ENCODE results near the gene PTPRE. TPM values are rescaled to one million over a fixed set of nuclear protein-coding genes. Genes with fewer than 3 reads are reported as not detected.
A peak's percentile ranks its signal among the peaks of the same experiment; 100 is the strongest.

PTPRE gene
- total RNA-seq, 1 experiment from 2014 or later = 0.70 TPM

GRCh38 chr10:128081222-128081621, 174.3 kb downstream of the PTPRE start:
- no peak overlapping the region for H2BK5ac ChIP-seq (ENCODE audit: insufficient read length, low read length)
- H2BK20ac ChIP-seq (ENCODE audit: low read depth, low read length, poor library complexity, severe bottlenecking) = no peak overlapping the region
- no peaks in the 10 kb centered on the region for H4K20me1 ChIP-seq (ENCODE audit: control insufficient read depth, insufficient read depth, insufficient read length)
- H3T11ph ChIP-seq (ENCODE audit: low read length) = no peak overlapping the region
- DNase-seq = peak; percentile 12
- no CpG with 5 or more reads among the region's 4 CpGs for WGBS (ENCODE audit: extremely low coverage, insufficient read length, low lambda C conversion rate)
- H2BK120ac ChIP-seq (ENCODE audit: low read depth, low read length, poor library complexity, severe bottlenecking) = no peak overlapping the region
- no peak overlapping the region for H3K4ac ChIP-seq (ENCODE audit: low read depth, low read length)
- H3K27ac Mint-ChIP-seq = no peak overlapping the region
- H4K91ac ChIP-seq (ENCODE audit: insufficient read length, low read depth, low read length) = no peak overlapping the region
- H3K4me3 Mint-ChIP-seq = no peak overlapping the region
- no peaks in the 10 kb centered on the region for H3K23me2 ChIP-seq (ENCODE audit: insufficient read length, low read depth, low read length, poor library complexity, severe bottlenecking)
- H3K27ac ChIP-seq (ENCODE audit: insufficient read length, low read depth, low read length) = no peak overlapping the region
- H2AFZ ChIP-seq (ENCODE audit: low read length) = no peak overlapping the region
- H3K9me3 Mint-ChIP-seq = no peaks in the 10 kb centered on the region
- H3K4me1 Mint-ChIP-seq = peaks cover 34 to 36% of the 10 kb centered on the region in 2 experiments
- H3K36me3 Mint-ChIP-seq (ENCODE audit: insufficient read depth in 1 of 3, low read depth in 3 of 3) = no peaks in the 10 kb centered on the region
- peaks cover 2% of the 10 kb centered on the region for H3K27me3 Mint-ChIP-seq (ENCODE audit: low read depth)
- peaks cover 15% of the 10 kb centered on the region for H3K4me1 ChIP-seq (ENCODE audit: insufficient read depth, low read length)
- no peak overlapping the region for H3K56ac ChIP-seq (ENCODE audit: insufficient read length, low read depth, low read length)
- H3K4me2 ChIP-seq (ENCODE audit: insufficient read depth, insufficient read length, low read length) = no peak overlapping the region
- H3K27me3 ChIP-seq (ENCODE audit: insufficient read depth, low read length) = no peaks in the 10 kb centered on the region
- H2BK12ac ChIP-seq (ENCODE audit: insufficient read length, low read depth, low read length) = no peak overlapping the region
- H2BK15ac ChIP-seq (ENCODE audit: low read depth, low read length) = no peak overlapping the region
- H3K23ac ChIP-seq (ENCODE audit: insufficient read length, low read depth, low read length) = no peak overlapping the region
- no peak overlapping the region for H3K18ac ChIP-seq (ENCODE audit: insufficient read length, low read depth, low read length)
- H4K5ac ChIP-seq (ENCODE audit: insufficient read length, low read depth, low read length) = no peak overlapping the region
- H3K79me1 ChIP-seq (ENCODE audit: insufficient read depth, low read depth, low read length, poor library complexity, severe bottlenecking) = no peaks in the 10 kb centered on the region
- no peaks in the 10 kb centered on the region for H3K79me2 ChIP-seq (ENCODE audit: insufficient read depth, low read length)
- no peaks in the 10 kb centered on the region for H3K9me3 ChIP-seq (ENCODE audit: control insufficient read depth, low read depth, low read length)
- TF ChIP-seq, protein P1, sequence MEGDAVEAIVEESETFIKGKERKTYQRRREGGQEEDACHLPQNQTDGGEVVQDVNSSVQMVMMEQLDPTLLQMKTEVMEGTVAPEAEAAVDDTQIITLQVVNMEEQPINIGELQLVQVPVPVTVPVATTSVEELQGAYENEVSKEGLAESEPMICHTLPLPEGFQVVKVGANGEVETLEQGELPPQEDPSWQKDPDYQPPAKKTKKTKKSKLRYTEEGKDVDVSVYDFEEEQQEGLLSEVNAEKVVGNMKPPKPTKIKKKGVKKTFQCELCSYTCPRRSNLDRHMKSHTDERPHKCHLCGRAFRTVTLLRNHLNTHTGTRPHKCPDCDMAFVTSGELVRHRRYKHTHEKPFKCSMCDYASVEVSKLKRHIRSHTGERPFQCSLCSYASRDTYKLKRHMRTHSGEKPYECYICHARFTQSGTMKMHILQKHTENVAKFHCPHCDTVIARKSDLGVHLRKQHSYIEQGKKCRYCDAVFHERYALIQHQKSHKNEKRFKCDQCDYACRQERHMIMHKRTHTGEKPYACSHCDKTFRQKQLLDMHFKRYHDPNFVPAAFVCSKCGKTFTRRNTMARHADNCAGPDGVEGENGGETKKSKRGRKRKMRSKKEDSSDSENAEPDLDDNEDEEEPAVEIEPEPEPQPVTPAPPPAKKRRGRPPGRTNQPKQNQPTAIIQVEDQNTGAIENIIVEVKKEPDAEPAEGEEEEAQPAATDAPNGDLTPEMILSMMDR (conservative IDR thresholded peaks at IDR 0.05) = no peak
- H4K8ac ChIP-seq (replicated peaks; ENCODE audit: insufficient read length, low read depth, low read length) = no peak overlapping the region
- no peak overlapping the region for H3K14ac ChIP-seq (ENCODE audit: insufficient read depth, low read length)
- no peak overlapping the region for H3K9ac ChIP-seq (ENCODE audit: extremely low read depth, insufficient read length, low read length)
- H2AK5ac ChIP-seq (ENCODE audit: insufficient read length, low read length) = no peak overlapping the region

All from H9 (cell line).